Prostate gland (tissue), 2 donors: Measurements from ENCODE around the gene TATDN2.
"Not testable (repeated sequence)": the region's sequence is repeated elsewhere in the genome, so short reads cannot be mapped to it uniquely, and the experiment has no call there.

ENCODE experiments used
- CTCF ChIP-seq, 4 experiments: fragments of 200-600 bp in 2 of 4; fragments of 450-650 bp in 2 of 4; sonication (generic) in 2 of 4; IDR thresholded peaks; 1 replicate in 3 of 4; 2 replicates in 1 of 4; pipeline ENCODE4 v1.5.1; 2016 to 2019; ENCODE audit warnings: antibody characterized with exemption in 4 of 4, mild to moderate bottlenecking in 2 of 4, moderate library complexity in 2 of 4
- POLR2A ChIP-seq: fragments of 450-650 bp; IDR thresholded peaks from one replicate; pipeline ENCODE4 v1.6.1; 2016; ENCODE audit warnings: antibody characterized with exemption, mild to moderate bottlenecking

DNA sequence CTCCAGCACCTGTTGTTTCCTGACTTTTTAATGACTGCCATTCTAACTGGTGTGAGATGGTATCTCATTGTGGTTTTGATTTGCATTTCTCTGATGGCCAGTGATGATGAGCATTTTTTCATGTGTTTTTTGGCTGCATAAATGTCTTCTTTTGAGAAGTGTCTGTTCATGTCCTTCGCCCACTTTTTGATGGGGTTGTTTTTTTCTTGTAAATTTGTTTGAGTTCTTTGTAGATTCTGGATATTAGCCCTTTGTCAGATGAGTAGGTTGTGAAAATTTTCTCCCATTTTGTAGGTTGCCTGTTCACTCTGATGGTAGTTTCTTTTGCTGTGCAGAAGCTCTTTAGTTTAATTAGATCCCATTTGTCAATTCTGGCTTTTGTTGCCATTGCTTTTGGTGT, 49.8 kb downstream of the TATDN2 start:
- TF ChIP-seq POLR2A; CTCF (IDR thresholded peaks at IDR 0.05): not testable (repeated sequence)
